Measurements from ENCODE around the gene EXOC3L4. TPM values are rescaled to one million over a fixed set of nuclear protein-coding genes. Genes with fewer than 3 reads are reported as not detected.
A peak's percentile ranks its signal among the peaks of the same experiment; 100 is the strongest.

The EXOC3L4 gene
- total RNA-seq, 4 donors from 2014 or later: 0.93 to 5.2 (median 1.3) TPM; not detected in 1

DNA sequence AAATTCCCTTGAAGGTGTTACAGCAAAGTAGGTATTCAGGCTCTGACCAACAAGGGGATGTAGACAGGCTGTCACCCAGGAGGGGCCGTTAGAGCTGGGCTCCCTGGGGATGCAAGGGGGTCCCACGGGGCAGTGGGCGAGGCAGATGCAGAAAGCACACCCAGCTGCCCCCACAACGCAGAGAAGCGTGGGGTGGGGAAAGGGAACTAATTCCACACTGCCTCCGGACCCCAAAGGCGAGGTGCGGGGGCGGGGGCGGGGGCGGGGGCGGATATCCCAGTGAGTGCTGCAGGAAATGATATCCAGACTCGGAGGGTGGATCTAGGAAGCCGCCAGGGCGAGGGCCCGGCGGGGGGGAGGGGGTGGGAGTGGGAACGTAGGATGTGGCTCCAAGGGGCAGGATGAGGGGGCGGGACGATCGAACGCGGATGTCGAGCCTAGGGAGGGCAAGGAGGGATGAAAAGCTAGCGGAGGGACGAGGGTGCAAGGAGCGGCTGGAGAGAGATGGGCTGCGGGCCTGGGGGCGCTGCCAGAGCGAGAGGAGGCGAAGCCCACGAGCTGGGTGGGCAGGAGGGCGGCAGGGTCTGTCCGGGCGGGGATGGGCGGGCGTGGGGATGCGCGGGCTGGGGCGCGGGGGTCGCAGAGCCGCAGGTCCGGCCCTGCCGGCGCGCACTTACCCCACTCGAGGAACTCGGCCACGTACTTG, 38.0 kb upstream of the EXOC3L4 start:
- DNase-seq (ENCODE audit: low spot score): no peak
- TF ChIP-seq, protein P1, sequence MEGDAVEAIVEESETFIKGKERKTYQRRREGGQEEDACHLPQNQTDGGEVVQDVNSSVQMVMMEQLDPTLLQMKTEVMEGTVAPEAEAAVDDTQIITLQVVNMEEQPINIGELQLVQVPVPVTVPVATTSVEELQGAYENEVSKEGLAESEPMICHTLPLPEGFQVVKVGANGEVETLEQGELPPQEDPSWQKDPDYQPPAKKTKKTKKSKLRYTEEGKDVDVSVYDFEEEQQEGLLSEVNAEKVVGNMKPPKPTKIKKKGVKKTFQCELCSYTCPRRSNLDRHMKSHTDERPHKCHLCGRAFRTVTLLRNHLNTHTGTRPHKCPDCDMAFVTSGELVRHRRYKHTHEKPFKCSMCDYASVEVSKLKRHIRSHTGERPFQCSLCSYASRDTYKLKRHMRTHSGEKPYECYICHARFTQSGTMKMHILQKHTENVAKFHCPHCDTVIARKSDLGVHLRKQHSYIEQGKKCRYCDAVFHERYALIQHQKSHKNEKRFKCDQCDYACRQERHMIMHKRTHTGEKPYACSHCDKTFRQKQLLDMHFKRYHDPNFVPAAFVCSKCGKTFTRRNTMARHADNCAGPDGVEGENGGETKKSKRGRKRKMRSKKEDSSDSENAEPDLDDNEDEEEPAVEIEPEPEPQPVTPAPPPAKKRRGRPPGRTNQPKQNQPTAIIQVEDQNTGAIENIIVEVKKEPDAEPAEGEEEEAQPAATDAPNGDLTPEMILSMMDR (IDR thresholded peaks at IDR 0.05): no peak
- ATAC-seq (ENCODE audit: low FRiP score): no peak

DNA sequence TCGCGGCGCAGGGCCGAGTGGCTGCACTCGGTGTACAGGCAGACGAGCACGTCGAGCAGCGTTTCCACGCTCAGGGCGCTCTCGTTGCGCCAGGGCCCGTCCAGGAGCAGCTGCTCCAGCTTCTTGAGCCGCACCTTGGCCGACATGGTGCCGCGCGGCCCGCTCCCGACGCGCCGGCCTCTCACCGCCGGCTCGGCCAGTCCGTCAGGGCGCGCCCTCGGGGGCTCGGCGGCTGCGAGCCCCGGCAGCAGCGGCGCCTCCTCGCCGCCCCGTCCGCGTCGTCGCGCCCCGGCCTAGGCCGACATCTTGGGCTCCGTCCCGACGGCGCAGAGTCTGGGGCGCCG, 37.5 kb upstream of the EXOC3L4 start:
- TF ChIP-seq, protein P1 (IDR thresholded peaks at IDR 0.05): no peak
- ATAC-seq (ENCODE audit: low FRiP score): no peak
- DNase-seq (ENCODE audit: low spot score): no peak

DNA sequence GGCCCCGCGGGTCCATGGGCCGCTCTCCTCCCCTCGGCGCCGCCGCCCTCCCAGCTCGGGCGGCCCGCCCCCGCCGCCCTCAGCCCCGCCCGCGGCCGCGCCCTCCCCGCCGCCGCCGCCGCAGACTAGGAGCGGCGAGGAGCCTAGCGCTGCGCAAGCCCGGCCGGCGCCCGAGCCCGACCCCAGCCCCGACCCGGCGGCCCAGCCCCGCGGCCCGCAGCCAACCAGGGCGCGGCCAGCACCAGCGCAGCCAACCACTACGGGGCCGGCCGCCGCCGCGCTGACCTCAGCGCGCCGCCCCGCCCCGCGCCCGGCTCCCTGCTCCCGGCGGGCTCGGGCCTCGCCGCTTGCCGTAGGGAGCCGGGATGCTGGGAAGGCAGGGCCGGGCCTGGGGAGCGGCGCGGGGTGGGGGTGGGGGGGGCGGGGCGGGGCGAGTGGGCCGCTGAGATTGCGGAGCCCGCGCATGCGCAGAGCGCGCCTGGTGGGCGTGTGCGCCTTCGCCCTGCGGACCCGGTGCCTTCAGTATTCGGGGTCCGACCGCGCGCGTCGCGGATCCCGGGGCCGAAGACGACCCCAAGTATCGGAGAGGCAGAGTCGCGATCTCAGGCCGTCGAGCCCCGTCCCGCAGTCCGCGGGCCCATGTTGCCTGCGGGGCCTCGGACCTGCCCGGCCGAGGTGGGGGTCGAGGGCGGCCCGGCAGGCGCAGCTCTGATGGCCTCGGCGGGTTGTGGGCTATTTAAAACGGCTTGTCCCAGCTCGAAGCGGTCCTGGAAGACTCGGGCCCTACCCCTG, 37.0 kb upstream of the EXOC3L4 start, which contains the start of gene CDC42BPB:
TSS of gene CDC42BPB (minus strand) at position 178 of the 792 bp plus-strand sequence. CDS start 376 bp downstream, outside the sequence.
- peak; percentile 96 for ATAC-seq (ENCODE audit: low FRiP score)

DNA sequence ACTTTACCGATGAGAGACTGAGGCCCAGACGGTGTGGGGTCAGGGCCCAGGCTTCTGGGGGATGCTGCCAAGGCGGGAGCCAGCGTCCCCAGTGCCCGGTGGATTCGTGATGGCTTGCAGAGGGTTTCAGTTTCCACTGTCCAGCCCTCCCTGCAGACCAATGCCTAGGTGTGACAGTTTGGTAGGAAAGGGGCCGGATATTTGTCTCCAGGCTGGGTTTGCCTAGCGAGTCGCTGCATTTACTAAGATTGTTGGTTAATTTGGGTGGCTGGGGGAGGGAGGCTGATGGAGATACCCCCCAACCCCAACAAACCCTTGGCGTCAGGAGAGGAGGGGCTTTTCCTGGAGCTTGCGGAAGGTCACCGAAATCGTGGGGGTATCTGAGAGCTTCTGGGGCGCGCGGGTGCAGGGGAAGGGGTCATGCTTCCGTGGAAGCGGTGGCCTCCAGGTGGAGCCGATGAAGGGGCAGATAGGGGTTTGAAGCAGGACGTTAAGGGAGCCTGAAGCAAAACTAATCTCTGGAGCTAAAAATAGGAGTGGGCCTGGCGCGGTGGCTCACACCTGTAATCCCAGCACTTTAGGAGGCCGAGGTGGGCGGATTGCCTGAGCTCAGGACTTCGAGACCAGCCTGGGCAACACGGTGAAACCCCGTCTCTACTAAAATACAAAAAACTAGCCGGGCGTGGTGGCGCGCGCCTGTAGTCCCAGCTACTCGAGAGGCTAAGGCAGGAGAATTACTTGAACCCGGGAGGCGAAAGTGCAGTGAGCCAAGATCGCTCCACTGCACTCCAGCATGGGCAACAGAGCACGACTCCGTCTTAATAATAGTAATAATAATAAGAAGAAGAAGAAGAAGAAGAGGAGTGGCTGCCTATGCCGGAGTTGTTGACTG, 36.1 kb upstream of the EXOC3L4 start:
- peak; percentile 26 for ATAC-seq (ENCODE audit: low FRiP score)
- TF ChIP-seq, protein P1 (IDR thresholded peaks at IDR 0.05): no peak

More for the DNA sequence above, 37.0 kb upstream of the EXOC3L4 start, which contains the start of gene CDC42BPB:
- DNase-seq (ENCODE audit: low spot score): peak; percentile 64
- TF ChIP-seq, protein P1 (IDR thresholded peaks at IDR 0.05): no peak

DNA sequence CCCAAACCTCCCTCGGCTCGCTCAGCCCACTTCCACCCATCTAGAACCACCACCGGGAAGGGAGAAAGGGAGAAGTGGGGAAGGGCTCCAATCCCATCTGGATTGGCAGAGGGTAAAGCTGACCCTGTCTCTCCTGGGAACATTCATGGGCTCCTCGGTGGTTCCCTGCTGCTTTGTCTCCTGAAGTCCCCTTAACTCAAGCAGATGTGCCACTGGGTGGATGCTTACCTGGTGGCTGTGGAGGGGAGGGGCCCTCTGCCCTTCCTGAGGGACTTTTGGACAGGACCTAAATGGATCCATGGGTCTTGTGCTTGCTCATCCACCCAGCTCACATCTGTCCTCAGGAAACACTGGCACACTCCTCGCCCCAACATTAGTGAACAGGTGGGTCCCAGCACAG, 35.0 kb upstream of the EXOC3L4 start:
- ATAC-seq (ENCODE audit: low FRiP score) (no peak), DNase-seq (ENCODE audit: low spot score) (no peak)
- TF ChIP-seq, protein P1 (IDR thresholded peaks at IDR 0.05): no peak

More for the DNA sequence above, 36.1 kb upstream of the EXOC3L4 start:
- no peak for DNase-seq (ENCODE audit: low spot score)

DNA sequence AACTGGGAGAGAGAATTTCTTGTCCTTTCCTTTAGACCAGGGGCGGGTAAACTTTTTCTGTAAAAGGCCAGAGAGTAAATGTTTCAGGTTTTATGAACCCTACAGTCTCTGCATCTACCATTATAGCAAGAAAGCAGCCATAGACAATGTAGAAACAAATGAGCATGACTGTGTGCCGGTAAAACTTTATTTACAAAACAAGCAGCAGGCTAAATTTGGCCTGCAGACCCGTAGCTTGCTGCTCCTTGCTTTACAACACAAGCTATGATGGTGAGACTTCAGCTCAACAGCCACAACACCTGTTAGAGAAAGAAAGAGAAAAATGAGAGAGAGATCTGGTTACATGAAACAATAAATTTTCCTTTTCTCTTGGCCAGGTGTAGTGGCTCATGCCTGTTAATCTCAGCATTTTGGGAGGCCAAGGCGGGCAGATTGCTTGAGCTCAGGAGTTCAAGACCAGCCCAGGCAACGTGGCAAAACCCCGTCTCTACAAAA, 33.0 kb upstream of the EXOC3L4 start:
- ATAC-seq (ENCODE audit: low FRiP score) (no peak), DNase-seq (ENCODE audit: low spot score) (no peak)
- TF ChIP-seq, protein P1 (IDR thresholded peaks at IDR 0.05): no peak

Measured in omental fat pad (tissue), 4 donors.